Sigmoid colon (tissue), 4 donors: ENCODE results near the gene ZNF195.
"Not testable (repeated sequence)": the region's sequence is repeated elsewhere in the genome, so short reads cannot be mapped to it uniquely, and the experiment has no call there.

Experiments
- CTCF ChIP-seq, 4 experiments: fragments of 450-650 bp in 3 of 4; fragments of 200-600 bp in 1 of 4; IDR thresholded peaks; one replicate each; pipeline ENCODE4 v1.5.1; 2016 to 2019; ENCODE audit warnings: antibody characterized with exemption in 4 of 4, mild to moderate bottlenecking in 3 of 4, moderate library complexity in 2 of 4
- EP300 ChIP-seq, 4 donors: sonication (generic); formaldehyde crosslinking; IDR thresholded peaks; one replicate each; pipeline ENCODE4 v1.6.1; 2017; ENCODE audit warnings: antibody characterized with exemption in 4 of 4
- POLR2A ChIP-seq, 2 donors: fragments of 450-650 bp; IDR thresholded peaks; one replicate each; pipeline ENCODE4 v1.6.1; 2016; ENCODE audit warnings: antibody characterized with exemption in 2 of 2, mild to moderate bottlenecking in 2 of 2, moderate library complexity in 2 of 2
- POLR2AphosphoS5 ChIP-seq, 4 donors: sonication (generic); formaldehyde crosslinking; IDR thresholded peaks; one replicate each; pipeline ENCODE4 v1.6.1; 2017; ENCODE audit warnings: antibody characterized with exemption in 4 of 4

GRCh38 chr11:3398106-3398505, 19.2 kb upstream of the ZNF195 start:
- not testable (repeated sequence) for TF ChIP-seq CTCF, POLR2AphosphoS5, POLR2A, EP300 (IDR thresholded peaks at IDR 0.05)
